ENCODE results near the gene COMMD4.

The COMMD4 gene

DNA sequence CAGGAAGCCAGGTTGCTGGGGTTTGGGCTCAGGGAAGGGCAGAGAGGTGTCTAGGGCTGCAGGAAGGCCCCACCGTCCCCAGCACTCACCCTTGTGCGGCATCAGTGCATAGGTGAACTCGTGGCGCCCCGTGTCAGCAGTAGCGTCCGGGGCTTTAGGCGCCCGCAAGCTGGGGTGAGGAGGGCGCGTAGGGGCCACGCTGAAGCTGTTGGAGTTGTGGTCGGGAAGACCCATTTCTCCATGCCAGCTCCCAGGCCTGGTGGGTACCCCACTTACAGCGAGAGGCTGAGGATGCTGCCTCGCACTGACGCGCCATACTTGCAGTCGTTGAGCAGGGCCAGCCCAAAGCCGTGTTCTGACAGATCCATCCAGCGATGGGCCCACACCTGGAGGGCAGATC lies 20.7 kb downstream of the COMMD4 start:
- no peak for DNase-seq (ENCODE audit: low spot score)

GRCh38 chr15:75357976-75358673 lies 22.3 kb downstream of the COMMD4 start:
- DNase-seq (ENCODE audit: low spot score): no peak

GRCh38 chr15:75358771-75359536 lies 23.1 kb downstream of the COMMD4 start:
- DNase-seq (ENCODE audit: low spot score): no peak

- no peak for DNase-seq (ENCODE audit: low spot score)
These were observed 23.8 kb downstream of the COMMD4 start for GRCh38 chr15:75359537-75360250.

DNA sequence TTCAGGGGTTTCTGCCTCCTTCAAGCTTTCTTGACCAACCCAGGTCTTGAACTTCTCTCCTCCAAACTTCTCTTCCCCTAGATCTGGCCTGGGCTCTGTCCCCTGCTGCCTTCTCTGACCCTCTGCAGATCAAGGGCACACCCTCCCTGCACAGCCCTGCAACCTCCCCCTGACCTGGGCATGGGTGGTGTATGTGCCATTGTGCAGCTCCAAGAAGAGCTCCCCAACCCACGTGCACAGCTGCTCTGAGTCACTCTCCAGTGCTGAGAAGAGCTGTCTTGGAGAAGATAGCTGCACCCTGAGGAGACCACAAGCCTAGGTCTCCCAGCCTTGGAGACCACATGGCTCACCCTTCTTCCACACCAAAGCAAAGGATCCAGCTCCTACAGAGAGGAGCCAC lies 24.5 kb downstream of the COMMD4 start:
- DNase-seq (ENCODE audit: low spot score): no peak

DNA sequence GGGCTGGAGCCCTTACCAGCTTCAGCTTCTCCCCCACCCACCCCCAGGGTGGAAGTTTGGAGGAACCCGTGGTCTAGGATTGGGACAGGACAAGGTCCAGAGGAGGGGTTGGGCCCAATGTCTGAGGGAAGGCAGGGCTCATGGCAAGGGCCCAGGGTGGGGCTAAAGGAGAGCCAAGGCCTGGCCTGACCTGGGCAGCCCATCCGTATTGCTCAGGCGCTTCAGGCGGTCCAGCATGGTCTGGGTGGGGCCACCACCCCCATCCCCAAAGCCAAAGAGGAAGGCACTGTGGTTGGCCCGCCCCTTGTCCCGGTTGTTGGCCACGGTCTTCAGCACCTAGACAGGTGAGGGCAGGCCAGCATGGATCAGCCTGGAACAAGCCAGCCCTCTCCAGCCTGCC lies 25.0 kb downstream of the COMMD4 start:
- DNase-seq (ENCODE audit: low spot score): no peak

GRCh38 chr15:75361361-75361988 lies 25.6 kb downstream of the COMMD4 start:
- DNase-seq (ENCODE audit: low spot score): no peak

DNA sequence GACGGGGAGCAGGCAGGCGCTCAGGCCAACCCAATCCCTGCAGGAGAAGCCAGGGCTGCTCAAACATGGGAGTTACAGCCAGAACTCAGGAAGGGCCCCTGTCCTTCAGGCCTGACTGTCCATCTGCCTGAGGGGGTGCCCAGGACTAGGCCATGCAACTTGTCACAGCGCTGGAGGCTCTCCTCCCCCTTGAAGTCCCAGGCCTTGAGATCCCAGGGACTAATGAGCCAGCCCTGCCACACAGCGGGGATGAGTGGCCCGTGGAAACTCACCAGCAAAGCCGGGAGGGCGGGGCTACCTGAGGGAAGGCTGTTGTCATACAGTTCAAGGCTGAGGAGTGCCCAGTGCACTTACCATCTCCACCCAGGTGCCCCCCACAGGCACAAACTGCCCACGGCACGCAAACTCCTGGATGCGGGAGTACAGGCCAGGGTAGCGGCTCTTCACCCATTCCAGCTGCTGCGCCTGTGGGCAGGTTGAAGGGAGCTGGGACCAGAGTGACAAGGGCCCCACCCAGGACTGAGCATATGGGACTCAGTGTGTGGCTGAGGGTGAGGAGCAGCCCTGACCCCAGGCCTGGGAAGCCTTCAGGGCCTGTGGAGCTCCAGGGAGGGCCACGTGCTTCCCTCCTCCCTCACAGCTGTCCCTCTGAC lies 26.3 kb downstream of the COMMD4 start:
- no peak for DNase-seq (ENCODE audit: low spot score)

DNA sequence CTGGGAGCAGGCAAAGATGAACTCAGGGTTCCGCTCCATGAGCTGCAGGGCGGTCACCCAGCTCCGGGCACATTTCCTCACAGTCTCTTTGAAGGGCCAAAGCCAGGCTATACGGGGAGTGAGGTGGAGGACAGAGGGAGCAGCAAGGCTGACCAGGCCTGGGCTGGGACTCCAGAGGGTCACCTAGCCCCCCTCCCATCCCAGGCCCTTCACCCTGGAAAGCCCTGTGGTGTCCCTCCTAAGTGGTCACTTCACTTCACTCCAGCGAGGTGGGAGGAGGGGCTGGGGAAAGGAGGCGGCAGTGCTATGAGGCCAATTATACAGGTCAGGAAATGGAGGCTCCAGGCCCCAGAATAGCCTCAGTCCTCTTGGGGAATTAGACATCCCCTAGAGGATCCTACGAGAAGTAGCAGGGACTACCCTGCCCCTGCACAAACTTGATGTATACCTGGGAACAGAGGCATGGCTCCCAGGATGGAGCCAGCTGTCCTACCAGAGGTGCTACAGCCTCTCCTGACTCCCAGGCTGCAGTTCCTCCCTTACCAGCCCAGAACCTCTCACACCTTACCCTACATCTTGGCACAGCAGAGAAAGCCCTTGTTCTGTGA lies 26.9 kb downstream of the COMMD4 start:
- DNase-seq (ENCODE audit: low spot score): no peak

DNA sequence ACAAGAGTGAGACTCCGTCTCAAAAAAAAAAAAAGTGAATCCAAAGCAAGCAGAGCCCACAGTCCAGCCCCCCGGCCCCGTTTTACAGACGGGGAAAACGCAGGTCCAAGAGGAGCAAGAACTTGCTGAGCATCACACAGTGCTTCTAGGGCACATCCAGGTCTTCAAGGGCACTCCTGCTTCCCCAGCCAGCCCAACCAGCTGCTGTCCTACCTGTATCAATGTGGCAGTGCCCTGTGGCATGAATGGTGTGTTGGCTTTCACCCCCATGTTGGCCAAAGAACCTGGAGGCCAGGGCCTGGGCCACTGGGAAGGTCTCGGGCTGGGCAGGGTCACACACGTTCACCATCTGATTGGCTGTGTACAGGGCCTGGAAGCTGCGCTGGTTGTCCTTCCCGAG lies 27.9 kb downstream of the COMMD4 start:
- DNase-seq (ENCODE audit: low spot score): no peak

DNA sequence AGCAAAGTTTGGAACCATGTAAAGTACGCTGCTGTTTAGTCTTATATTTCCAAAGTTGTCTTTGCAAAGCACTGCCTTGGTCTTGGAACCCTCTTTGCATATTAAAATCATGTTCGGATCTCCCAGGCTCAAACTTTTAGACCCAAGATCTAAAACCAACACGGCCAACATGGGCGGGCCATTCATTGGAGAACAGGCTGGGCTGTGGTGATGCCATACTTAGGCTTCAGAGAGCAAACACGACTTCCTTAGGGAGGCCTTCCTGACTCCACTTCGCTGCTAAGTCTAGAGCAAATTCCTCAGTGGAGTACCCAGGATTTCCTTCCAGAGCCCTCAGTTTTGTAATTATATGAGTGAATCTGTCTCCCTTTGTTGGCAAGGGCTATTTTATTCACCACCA lies 29.0 kb downstream of the COMMD4 start:
- DNase-seq (ENCODE audit: low spot score): no peak

DNA sequence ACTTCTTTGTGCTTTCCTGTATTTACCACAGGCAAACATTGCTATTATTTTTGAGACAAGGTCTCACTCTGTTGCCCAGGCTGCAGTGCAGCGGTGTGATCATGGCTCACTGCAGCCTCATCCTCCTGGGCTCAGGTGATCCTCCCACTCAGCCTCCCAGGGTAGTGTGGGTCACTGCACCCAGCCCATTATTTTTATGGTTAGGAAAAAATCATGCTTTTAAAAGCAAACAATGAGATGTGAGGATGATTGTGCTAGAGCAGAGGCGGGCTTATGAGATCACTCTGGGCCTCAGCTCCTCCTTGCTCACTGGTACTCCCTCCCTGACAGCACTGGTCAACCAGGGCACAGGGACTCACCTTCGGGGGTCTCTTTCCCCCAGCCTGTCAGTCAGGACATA lies 30.3 kb downstream of the COMMD4 start:
- no peak for DNase-seq (ENCODE audit: low spot score)

- DNase-seq (ENCODE audit: low spot score): no peak
These were observed 31.1 kb downstream of the COMMD4 start for GRCh38 chr15:75367006-75367405.

DNA sequence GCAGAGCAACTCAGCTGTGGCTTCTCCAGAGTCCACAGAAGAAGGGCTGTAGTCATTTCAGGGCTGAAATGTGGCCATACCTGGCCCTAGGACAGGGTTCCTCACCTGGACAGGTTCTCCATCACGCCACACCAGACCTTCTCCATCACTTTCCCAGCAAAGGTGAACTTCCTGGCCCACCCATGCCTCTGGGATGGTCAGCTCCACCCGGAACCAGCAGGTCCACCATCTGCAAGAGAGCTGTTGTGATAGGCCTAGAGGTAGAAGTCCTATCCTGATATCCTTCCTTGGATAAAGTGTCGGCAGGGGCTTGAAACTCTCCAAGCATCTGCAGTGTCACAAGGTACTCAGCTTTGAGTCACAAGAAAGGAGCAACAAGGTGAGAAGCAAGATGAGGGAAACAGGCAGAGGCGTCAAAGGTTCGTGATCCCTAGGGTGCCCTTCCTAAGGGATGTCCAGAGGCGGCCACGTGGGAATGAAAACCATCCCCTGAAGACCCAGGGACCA lies 31.6 kb downstream of the COMMD4 start:
- no peak for DNase-seq (ENCODE audit: low spot score)

DNA sequence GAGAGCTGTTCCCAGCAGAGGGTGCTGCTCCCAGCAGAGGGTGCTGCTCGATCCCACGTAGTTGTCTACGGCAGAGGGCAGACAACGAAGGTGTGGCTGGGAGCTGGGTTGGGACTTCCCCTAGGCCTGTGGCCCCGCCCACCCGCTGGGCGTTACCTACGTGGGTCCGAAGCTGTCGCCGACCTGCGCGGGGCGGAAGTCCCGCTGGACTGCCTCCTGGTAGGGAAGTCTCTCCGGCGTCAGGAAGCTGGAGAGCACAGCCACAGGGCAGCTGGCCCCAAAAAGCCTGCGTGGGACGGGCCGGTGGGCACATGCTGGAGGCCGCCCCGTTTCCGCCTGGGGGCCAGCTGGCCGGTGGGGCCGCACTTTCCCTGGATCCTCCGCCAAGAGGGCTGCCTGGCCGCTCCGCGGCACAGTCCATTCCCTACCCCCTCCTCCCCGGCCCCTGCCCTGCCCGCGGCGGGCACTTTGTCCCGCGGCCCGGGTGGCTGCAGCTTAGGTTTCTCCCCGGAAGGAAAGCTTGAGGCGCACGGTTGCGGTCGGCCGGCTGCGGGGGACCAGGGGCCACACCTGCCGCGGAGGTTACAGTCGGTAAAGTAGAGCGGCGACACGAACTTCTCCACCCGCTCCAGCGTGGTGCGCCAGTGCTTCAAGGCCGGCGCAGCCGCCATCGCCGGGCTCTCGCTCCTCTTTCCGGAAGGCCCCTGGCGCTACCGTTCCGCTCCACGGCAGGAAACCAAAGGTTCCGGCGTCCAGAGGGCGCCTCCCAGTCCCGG lies 32.2 kb downstream of the COMMD4 start, which contains the start of gene MAN2C1:
Gene MAN2C1, minus strand, starts transcription at position 695 of the 776 bp plus-strand sequence. Its CDS starts 24 bp downstream, at position 671.
- peak; percentile 95 for DNase-seq (ENCODE audit: low spot score)

DNA sequence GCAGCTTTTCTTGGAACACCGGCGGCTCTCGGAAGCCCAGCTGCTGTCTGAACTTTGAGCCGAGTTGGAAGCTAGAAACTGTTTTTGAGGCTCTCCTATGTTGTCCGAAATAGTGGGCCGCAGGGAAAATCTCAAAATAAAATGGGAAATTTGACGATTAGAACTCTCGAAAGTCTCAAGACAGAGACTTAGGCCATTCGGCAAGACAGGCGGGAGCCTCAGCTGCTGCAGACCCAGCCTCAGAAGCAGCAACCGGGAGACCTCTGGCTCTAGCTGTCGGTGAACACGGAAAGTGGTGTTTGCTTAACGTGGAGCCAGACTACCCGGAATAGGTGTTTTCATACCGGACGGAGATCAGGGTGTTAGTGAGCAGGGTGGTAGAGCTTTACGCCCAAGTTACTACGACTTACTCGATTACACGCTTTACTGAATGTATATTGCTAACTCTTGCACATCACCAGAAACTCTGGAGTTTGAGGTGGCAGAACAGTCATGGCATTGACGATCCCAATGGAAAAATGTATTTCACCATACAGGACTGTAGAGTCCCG lies 32.9 kb downstream of the COMMD4 start:
- DNase-seq (ENCODE audit: low spot score): no peak

- DNase-seq (ENCODE audit: low spot score): no peak
These were observed 34.2 kb downstream of the COMMD4 start for GRCh38 chr15:75369897-75370581.

- DNase-seq (ENCODE audit: low spot score): no peak
These were observed 35.6 kb downstream of the COMMD4 start for GRCh38 chr15:75371486-75371885.

DNA sequence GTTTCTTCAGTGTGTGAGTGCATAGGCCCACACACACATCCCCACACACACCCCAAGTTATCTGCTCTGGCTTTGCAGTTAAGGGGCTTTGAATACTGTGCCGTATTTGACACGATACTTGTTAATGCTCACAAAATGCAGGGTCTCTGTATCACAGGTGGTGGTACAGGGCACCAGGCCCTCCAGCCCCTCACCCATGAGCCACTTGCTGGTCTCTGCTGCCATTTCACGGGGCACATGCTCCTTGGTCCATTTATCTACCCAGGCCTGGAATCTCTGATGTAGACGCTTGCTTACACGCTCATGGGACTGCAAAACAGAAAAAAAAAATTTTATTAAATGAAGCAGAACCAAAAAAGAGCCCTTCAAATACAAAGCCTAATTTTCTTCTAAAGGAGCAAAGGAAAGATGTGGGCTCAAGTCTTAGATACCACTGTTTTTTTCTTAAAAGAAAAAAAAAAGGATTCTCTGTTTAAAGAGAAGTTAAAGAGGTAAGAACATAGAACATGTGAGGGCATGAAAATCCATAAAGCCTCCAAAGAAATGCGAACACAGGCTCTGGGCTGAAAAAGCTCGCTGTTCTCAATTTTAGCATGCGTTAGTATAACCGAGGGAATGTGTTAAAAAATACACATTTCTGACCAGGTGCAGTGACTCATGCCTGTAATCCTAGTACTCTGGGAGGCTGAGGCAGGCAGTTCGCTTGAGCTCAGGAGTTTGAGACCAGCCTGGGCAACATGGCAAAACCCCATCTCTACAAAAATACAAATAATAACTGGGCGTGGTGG lies 36.2 kb downstream of the COMMD4 start:
- no peak for DNase-seq (ENCODE audit: low spot score)
